Measurements from ENCODE around the gene TRAK2. TPM values are rescaled to one million over a fixed set of nuclear protein-coding genes. Genes with fewer than 3 reads are reported as not detected.

TRAK2 gene
- total RNA-seq, 1 experiment from 2014 or later = 12.8 TPM

- TF ChIP-seq ATF6 (CRISPR knock-in tag; IDR thresholded peaks at IDR 0.05) = no peak
- no peak for TF ChIP-seq ZNF396 (CRISPR knock-in tag; IDR thresholded peaks at IDR 0.05; ENCODE audit: borderline replicate concordance)
- TF ChIP-seq E2F5 (CRISPR knock-in tag; IDR thresholded peaks at IDR 0.05) = no peak
Observed at GRCh38 chr2:201441409-201441808, 9.8 kb downstream of the TRAK2 start (continued).

- Mint-ChIP-seq H3K36me3 (no peaks in the 10 kb centered on the region), H3K27ac (peak overlapping the region; percentile 7; the same call in 1 of the 2 replicates), H3K27me3 (ENCODE audit: low read depth) (no peaks in the 10 kb centered on the region), H3K9me3 (peaks cover 3% of the 10 kb centered on the region; the same call in 1 of the 2 replicates), H3K4me3 (no peak overlapping the region), H3K4me1 (peaks cover 11% of the 10 kb centered on the region; the same call in 1 of the 2 replicates)
- DNase-seq (ENCODE audit: low spot score) = no peak
- ATAC-seq = peak; percentile 69
- CTCF ChIA-PET = no interaction called here
- POLR2A ChIA-PET = no interaction called here
- TF ChIP-seq SOX15 (CRISPR knock-in tag; IDR thresholded peaks at IDR 0.05) (no peak), MAX (CRISPR knock-in tag; IDR thresholded peaks at IDR 0.05) (no peak), ARID4B (CRISPR knock-in tag; IDR thresholded peaks at IDR 0.05; ENCODE audit: borderline replicate concordance) (no peak), SMAD4 (CRISPR knock-in tag; IDR thresholded peaks at IDR 0.05) (no peak), ATF2 (CRISPR knock-in tag; IDR thresholded peaks at IDR 0.05; ENCODE audit: borderline replicate concordance, low read depth) (no peak), NR3C1 (CRISPR knock-in tag; conservative IDR thresholded peaks at IDR 0.05; ENCODE audit: low read depth) (no peak), E2F5 (CRISPR knock-in tag; IDR thresholded peaks at IDR 0.05) (no peak), ZBTB43 (CRISPR knock-in tag; IDR thresholded peaks at IDR 0.05) (no peak), ATF1 (CRISPR knock-in tag; IDR thresholded peaks at IDR 0.05) (no peak), CDX4 (CRISPR knock-in tag; IDR thresholded peaks at IDR 0.05; ENCODE audit: borderline replicate concordance) (no peak), ELF4 (CRISPR knock-in tag; IDR thresholded peaks at IDR 0.05; ENCODE audit: low read depth) (no peak), RELA (CRISPR knock-in tag; IDR thresholded peaks at IDR 0.05; ENCODE audit: borderline replicate concordance) (no peak), CREB1 (CRISPR knock-in tag; IDR thresholded peaks at IDR 0.05) (no peak), USF1 (CRISPR knock-in tag; IDR thresholded peaks at IDR 0.05) (no peak), ZNF532 (CRISPR knock-in tag; IDR thresholded peaks at IDR 0.05; ENCODE audit: borderline replicate concordance) (no peak), NR1H2 (CRISPR knock-in tag; IDR thresholded peaks at IDR 0.05) (no peak)
Observed at GRCh38 chr2:201440182-201440581, 11.1 kb downstream of the TRAK2 start.

Data from WTC11 (cell line).